GM12872 (cell line): Measurements from ENCODE around the gene ACAD11.

ENCODE experiments used
- CTCF ChIP-seq: IDR thresholded peaks from 3 replicates; pipeline ENCODE4 v1.5.1; 2011; ENCODE audit warnings: low read depth, mild to moderate bottlenecking, low read length, moderate library complexity; ENCODE audit not compliant: insufficient read depth

Gene ACAD11

GRCh38 chr3:132587401-132587800, 72.2 kb downstream of the ACAD11 start:
- no peak for TF ChIP-seq CTCF

GRCh38 chr3:132573797-132574211, 85.8 kb downstream of the ACAD11 start:
- no peak for TF ChIP-seq CTCF

GRCh38 chr3:132570016-132570415, 89.6 kb downstream of the ACAD11 start:
- TF ChIP-seq CTCF, result no peak

GRCh38 chr3:132569580-132569979, 90.0 kb downstream of the ACAD11 start:
- no peak for TF ChIP-seq CTCF

GRCh38 chr3:132569153-132569552, 90.5 kb downstream of the ACAD11 start:
- TF ChIP-seq CTCF, result no peak

GRCh38 chr3:132568422-132568821, 91.2 kb downstream of the ACAD11 start:
- no peak for TF ChIP-seq CTCF

- TF ChIP-seq CTCF, result no peak
These were observed 95.5 kb downstream of the ACAD11 start for GRCh38 chr3:132564070-132564465.
